ENCODE data around the gene PTGDS.

The PTGDS gene

GRCh38 chr9:136963341-136963740 is 14.0 kb upstream of the PTGDS start:
- TF ChIP-seq POLR2AphosphoS5 (IDR thresholded peaks at IDR 0.05; ENCODE audit: low read depth, low read length) (no peak), PAX5 (IDR thresholded peaks at IDR 0.05; ENCODE audit: insufficient read depth, low read length, severe bottlenecking) (no peak), POU2F2 (IDR thresholded peaks at IDR 0.05; ENCODE audit: low read depth, low read length) (no peak), TAF1 (IDR thresholded peaks at IDR 0.05; ENCODE audit: low read depth, low read length) (no peak), POLR2A (IDR thresholded peaks at IDR 0.05; ENCODE audit: low read depth, low read length) (no peak), SPI1 (IDR thresholded peaks at IDR 0.05; ENCODE audit: low read depth, low read length) (no peak)
- FAIRE-seq (no peak), DNase-seq (ENCODE audit: insufficient read length, low spot score) (no peak)

GRCh38 chr9:136963751-136964150 is 13.6 kb upstream of the PTGDS start:
- FAIRE-seq: no peak
- no peak for TF ChIP-seq POLR2AphosphoS5 (IDR thresholded peaks at IDR 0.05; ENCODE audit: low read depth, low read length)
- TF ChIP-seq POLR2A (IDR thresholded peaks at IDR 0.05; ENCODE audit: low read depth, low read length): no peak
- TF ChIP-seq SPI1 (IDR thresholded peaks at IDR 0.05; ENCODE audit: low read depth, low read length): no peak
- TF ChIP-seq POU2F2 (IDR thresholded peaks at IDR 0.05; ENCODE audit: low read depth, low read length): no peak
- no peak for TF ChIP-seq PAX5 (IDR thresholded peaks at IDR 0.05; ENCODE audit: insufficient read depth, low read length, severe bottlenecking)
- TF ChIP-seq TAF1 (IDR thresholded peaks at IDR 0.05; ENCODE audit: low read depth, low read length): no peak
- DNase-seq (ENCODE audit: insufficient read length, low spot score): no peak

DNA sequence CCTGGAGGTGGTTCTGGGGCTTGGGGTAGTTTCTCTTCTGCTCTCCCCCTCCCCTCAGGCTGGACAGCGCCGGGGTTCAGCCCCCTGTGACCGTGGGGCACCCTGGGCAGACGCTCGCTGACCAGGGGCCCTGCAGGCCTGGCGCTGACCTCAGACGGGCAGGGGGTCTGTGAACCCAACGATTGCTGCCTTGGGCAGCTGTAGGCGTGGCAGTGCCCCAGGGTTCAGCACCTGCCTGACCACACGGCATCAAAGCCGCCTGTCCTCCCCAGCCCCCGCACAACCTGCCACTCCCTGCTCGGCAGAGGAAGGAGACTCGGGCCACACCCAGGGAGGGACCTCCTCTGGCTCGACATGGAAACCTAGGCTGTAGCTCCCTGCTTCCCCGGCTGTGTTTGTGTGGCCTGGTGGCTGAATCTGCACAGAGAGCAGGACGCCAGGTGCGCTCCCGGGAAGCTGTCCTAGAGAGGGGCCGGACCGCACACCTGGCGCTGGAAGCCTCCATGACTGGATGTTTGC is 13.1 kb upstream of the PTGDS start:
- TF ChIP-seq SPI1 (IDR thresholded peaks at IDR 0.05; ENCODE audit: low read depth, low read length): no peak
- TF ChIP-seq POU2F2 (IDR thresholded peaks at IDR 0.05; ENCODE audit: low read depth, low read length): no peak
- TF ChIP-seq TAF1 (IDR thresholded peaks at IDR 0.05; ENCODE audit: low read depth, low read length): no peak
- no peak for FAIRE-seq
- DNase-seq (ENCODE audit: insufficient read length, low spot score): no peak

- FAIRE-seq: no peak
- DNase-seq (ENCODE audit: insufficient read length, low spot score): no peak
- TF ChIP-seq POLR2A (IDR thresholded peaks at IDR 0.05; ENCODE audit: low read depth, low read length) (no peak), SPI1 (IDR thresholded peaks at IDR 0.05; ENCODE audit: low read depth, low read length) (no peak), POLR2AphosphoS5 (IDR thresholded peaks at IDR 0.05; ENCODE audit: low read depth, low read length) (no peak), PAX5 (IDR thresholded peaks at IDR 0.05; ENCODE audit: insufficient read depth, low read length, severe bottlenecking) (no peak), TAF1 (IDR thresholded peaks at IDR 0.05; ENCODE audit: low read depth, low read length) (no peak), POU2F2 (IDR thresholded peaks at IDR 0.05; ENCODE audit: low read depth, low read length) (no peak)
Measured at GRCh38 chr9:136964833-136965422, 12.4 kb upstream of the PTGDS start.

DNA sequence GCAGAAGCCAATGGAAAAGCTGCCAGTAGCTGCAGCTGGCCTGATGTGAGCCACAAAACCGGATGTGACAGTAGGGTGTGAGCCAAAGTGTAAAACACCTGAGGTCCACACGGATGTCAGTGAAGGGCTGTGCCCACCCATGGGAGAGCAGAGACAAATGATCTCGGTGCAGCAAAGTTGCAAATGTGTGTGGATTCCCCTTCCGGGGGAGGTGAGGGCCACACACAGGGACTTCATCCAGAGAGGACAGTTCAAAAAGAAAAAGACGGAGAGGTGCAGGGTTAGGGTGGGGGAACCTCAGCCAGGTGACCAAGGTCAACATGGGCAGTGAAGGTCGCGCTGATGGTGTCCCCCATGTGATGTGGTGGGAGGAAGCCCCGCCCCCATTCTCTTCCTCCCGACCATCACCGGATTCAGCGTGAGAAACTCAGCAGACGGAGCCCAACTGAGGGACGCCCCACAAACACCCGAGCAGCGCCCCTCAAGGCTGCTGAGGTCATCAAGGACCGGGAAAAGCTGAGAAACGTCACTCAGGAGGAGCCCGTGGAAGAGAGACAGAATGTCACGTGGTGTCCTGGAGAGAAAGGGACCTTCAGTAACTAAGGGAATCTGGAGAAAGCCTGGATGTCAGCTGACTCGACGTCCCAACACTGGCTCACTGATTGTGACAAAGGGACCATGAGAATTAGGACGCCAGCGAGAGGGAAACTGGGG is 11.4 kb upstream of the PTGDS start:
- FAIRE-seq: peak; percentile 20
- no peak for DNase-seq (ENCODE audit: insufficient read length, low spot score)
- TF ChIP-seq POU2F2 (IDR thresholded peaks at IDR 0.05; ENCODE audit: low read depth, low read length) (no peak), POLR2A (IDR thresholded peaks at IDR 0.05; ENCODE audit: low read depth, low read length) (no peak), TAF1 (IDR thresholded peaks at IDR 0.05; ENCODE audit: low read depth, low read length) (no peak), POLR2AphosphoS5 (IDR thresholded peaks at IDR 0.05; ENCODE audit: low read depth, low read length) (no peak), PAX5 (IDR thresholded peaks at IDR 0.05; ENCODE audit: insufficient read depth, low read length, severe bottlenecking) (no peak), SPI1 (IDR thresholded peaks at IDR 0.05; ENCODE audit: low read depth, low read length) (no peak)

DNA sequence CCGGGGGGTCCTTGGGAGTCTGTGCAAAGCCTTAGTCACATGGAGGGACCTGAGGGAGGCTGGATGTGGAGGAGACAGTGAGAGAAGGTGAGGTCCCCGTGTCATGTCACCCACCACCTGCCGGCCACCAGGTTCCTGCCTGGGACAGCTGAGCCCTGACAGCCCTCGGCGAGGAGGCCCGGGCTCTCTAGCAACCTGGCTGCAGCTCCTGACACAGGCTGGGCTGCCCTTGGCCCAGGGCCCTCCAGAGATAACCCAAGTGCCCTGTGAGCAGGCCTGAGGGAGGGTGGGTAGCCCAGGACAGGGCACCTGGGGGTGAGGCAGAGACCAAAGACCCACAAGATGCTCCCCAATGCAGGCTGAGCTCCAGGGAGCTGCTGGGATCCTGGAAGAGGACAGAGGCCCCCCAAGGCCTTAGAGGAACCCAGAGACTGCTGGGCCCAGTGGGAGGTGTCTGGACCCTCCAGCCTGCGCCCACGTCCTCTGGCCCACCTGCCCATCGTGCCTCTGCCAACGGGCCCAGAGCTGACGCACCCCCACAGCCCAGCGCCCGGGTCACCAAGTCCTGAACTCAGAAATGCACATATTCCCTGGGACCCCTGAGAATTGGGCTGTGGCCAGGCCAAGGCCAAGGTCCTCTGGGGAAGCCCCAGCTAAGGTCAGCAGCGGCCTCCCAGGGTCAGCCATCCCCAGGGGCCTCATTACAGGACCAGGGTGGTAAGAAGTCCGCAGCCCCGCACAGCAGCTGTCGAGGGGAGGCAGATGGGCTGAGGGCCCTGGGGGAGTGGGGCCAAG is 8.8 kb upstream of the PTGDS start:
- FAIRE-seq (no peak), DNase-seq (ENCODE audit: insufficient read length, low spot score) (no peak)
- TF ChIP-seq PAX5 (IDR thresholded peaks at IDR 0.05; ENCODE audit: insufficient read depth, low read length, severe bottlenecking) (no peak), TAF1 (IDR thresholded peaks at IDR 0.05; ENCODE audit: low read depth, low read length) (no peak), POU2F2 (IDR thresholded peaks at IDR 0.05; ENCODE audit: low read depth, low read length) (no peak), POLR2A (IDR thresholded peaks at IDR 0.05; ENCODE audit: low read depth, low read length) (no peak), SPI1 (IDR thresholded peaks at IDR 0.05; ENCODE audit: low read depth, low read length) (no peak), POLR2AphosphoS5 (IDR thresholded peaks at IDR 0.05; ENCODE audit: low read depth, low read length) (no peak)

- FAIRE-seq (no peak), DNase-seq (ENCODE audit: insufficient read length, low spot score) (no peak)
- TF ChIP-seq TAF1 (IDR thresholded peaks at IDR 0.05; ENCODE audit: low read depth, low read length) (no peak), POU2F2 (IDR thresholded peaks at IDR 0.05; ENCODE audit: low read depth, low read length) (no peak), POLR2A (IDR thresholded peaks at IDR 0.05; ENCODE audit: low read depth, low read length) (no peak), SPI1 (IDR thresholded peaks at IDR 0.05; ENCODE audit: low read depth, low read length) (no peak), POLR2AphosphoS5 (IDR thresholded peaks at IDR 0.05; ENCODE audit: low read depth, low read length) (no peak), PAX5 (IDR thresholded peaks at IDR 0.05; ENCODE audit: insufficient read depth, low read length, severe bottlenecking) (no peak)
Measured at GRCh38 chr9:136969150-136969549, 8.2 kb upstream of the PTGDS start.

DNA sequence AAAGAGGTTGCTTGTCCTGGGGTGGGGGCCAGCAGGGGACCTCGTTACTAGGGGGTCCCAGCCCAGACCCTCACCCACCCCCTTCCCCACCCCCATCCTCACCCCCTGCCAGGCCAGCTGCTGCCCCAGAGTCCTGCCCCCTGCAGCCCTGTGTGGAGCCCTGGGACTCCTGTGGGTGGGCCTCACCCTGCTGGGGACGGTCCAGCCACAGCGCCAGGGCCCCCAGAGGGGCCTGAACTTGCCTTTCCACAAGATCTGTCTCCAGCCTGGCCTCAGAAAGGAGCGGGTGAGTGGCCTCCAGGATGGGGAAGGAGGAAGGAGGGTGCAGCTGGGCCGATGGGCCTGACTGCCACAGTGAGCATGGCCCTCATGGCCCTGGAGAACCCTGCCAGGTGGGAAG is 7.5 kb upstream of the PTGDS start:
- FAIRE-seq (no peak), DNase-seq (ENCODE audit: insufficient read length, low spot score) (no peak)
- TF ChIP-seq POLR2A (IDR thresholded peaks at IDR 0.05; ENCODE audit: low read depth, low read length) (no peak), TAF1 (IDR thresholded peaks at IDR 0.05; ENCODE audit: low read depth, low read length) (no peak), PAX5 (IDR thresholded peaks at IDR 0.05; ENCODE audit: insufficient read depth, low read length, severe bottlenecking) (no peak), POLR2AphosphoS5 (IDR thresholded peaks at IDR 0.05; ENCODE audit: low read depth, low read length) (no peak), SPI1 (IDR thresholded peaks at IDR 0.05; ENCODE audit: low read depth, low read length) (no peak), POU2F2 (IDR thresholded peaks at IDR 0.05; ENCODE audit: low read depth, low read length) (no peak)

DNA sequence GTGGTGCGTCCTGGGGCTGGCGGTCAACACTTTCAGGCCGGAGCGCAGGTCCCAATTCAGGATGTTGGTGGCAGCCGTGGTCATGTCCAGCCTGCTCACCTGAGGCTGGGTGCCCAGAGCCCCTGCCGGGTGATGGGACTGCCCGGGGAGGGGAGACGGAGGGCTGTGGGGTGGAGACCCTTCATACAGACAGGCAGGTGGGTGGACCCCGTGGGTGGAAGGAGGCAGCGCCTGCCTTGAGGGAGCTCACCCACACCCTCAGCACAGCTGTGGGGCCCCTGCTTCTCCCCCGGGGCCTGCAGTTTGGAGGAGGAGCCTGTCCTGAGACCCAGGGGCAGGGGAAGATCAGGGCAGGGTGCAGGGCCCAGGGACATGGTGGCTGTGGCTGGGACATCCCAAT is 6.9 kb upstream of the PTGDS start:
- TF ChIP-seq TAF1 (IDR thresholded peaks at IDR 0.05; ENCODE audit: low read depth, low read length): no peak
- no peak for TF ChIP-seq POLR2A (IDR thresholded peaks at IDR 0.05; ENCODE audit: low read depth, low read length)
- TF ChIP-seq SPI1 (IDR thresholded peaks at IDR 0.05; ENCODE audit: low read depth, low read length): no peak
- TF ChIP-seq POLR2AphosphoS5 (IDR thresholded peaks at IDR 0.05; ENCODE audit: low read depth, low read length): no peak
- no peak for TF ChIP-seq POU2F2 (IDR thresholded peaks at IDR 0.05; ENCODE audit: low read depth, low read length)
- TF ChIP-seq PAX5 (IDR thresholded peaks at IDR 0.05; ENCODE audit: insufficient read depth, low read length, severe bottlenecking): no peak
- no peak for FAIRE-seq
- DNase-seq (ENCODE audit: insufficient read length, low spot score): no peak

All from GM12891 (cell line).